ENCODE measurements around the gene SYT8. TPM values are rescaled to one million over a fixed set of nuclear protein-coding genes. Genes with fewer than 3 reads are reported as not detected.

The SYT8 gene
- total RNA-seq, 4 donors from 2014 or later, result 1.4 to 4.1 TPM; not detected in 2

- Histone ChIP-seq H3K36me3 (no peaks in the 10 kb centered on the region), H3K4me1 (peaks cover 7 to 20% (median 14%) of the 10 kb centered on the region in 4 donors), H3K27ac (peak within 1 kb of the TSS in 2 of 4 donors; percentile 13 to 24), H3K9me3 (no peaks in the 10 kb centered on the region), H3K4me3 (no peak within 1 kb of the TSS), H3K27me3 (no peaks in the 10 kb centered on the region)
- intact Hi-C loops (cut with DNase I; ENCODE audit: low total_unique reads), result loop anchor here (5.0 kb wide), 1 partner anchor 314 kb away; no protein-coding TSS in a partner anchor
- in situ Hi-C loops (cut with MboI; ENCODE audit: low pct_ligation_motif_present in 1 of 4, low pct_unique_long_range_greater_than_20kb in 1 of 4, low sequenced_read_pairs in 3 of 4), result no loop called here
- no peak for DNase-seq
- no peak for TF ChIP-seq POLR2AphosphoS5 (IDR thresholded peaks at IDR 0.05)
- no peak for TF ChIP-seq POLR2A (IDR thresholded peaks at IDR 0.05)
- no peak for TF ChIP-seq EP300 (IDR thresholded peaks at IDR 0.05; ENCODE audit: low read depth)
- TF ChIP-seq CTCF (IDR thresholded peaks at IDR 0.05), result no peak
- 89% methylated on average over 12 of the region's 32 CpGs; no CpG with 5 or more reads in 1 of the 2 donors for WGBS, 2 donors (ENCODE audit: low coverage in 1 of 2)
These were observed 3.8 kb downstream of the SYT8 start, which contains the start of gene TNNI2 for GRCh38 chr11:1838426-1839144. TNNI2 (plus strand) TSS chr11:1838981; CDS start chr11:1839697, 716 bp downstream.

GRCh38 chr11:1839204-1839923, 4.6 kb downstream of the SYT8 start:
- Histone ChIP-seq H3K36me3 (no peaks in the 10 kb centered on the region), H3K9me3 (no peaks in the 10 kb centered on the region), H3K4me3 (no peak overlapping the region), H3K27ac (peak overlapping the region in 2 of 4 donors; percentile 13 to 24), H3K27me3 (no peaks in the 10 kb centered on the region), H3K4me1 (peaks cover 6 to 17% (median 10%) of the 10 kb centered on the region in 4 donors)
- in situ Hi-C loops (cut with MboI; ENCODE audit: low pct_ligation_motif_present in 1 of 4, low pct_unique_long_range_greater_than_20kb in 1 of 4, low sequenced_read_pairs in 3 of 4), result no loop called here
- intact Hi-C loops (cut with DNase I; ENCODE audit: low total_unique reads), result loop anchor here (5.0 kb wide), 1 partner anchor 313 kb away; no protein-coding TSS in a partner anchor
- no peak for DNase-seq
- 69% methylated on average over 12 of the region's 12 CpGs; no CpG with 5 or more reads in 1 of the 2 donors for WGBS, 2 donors (ENCODE audit: low coverage in 1 of 2)
- TF ChIP-seq POLR2AphosphoS5 (IDR thresholded peaks at IDR 0.05) (no peak), POLR2A (IDR thresholded peaks at IDR 0.05) (no peak)

- WGBS, 2 donors (ENCODE audit: low coverage in 1 of 2), result 71% methylated on average over 23 of the region's 26 CpGs; no CpG with 5 or more reads in 1 of the 2 donors
- intact Hi-C loops (cut with DNase I; ENCODE audit: low total_unique reads) (loop anchor here (5.0 kb wide), 1 partner anchor 312 kb away; no protein-coding TSS in a partner anchor), in situ Hi-C loops (cut with MboI; ENCODE audit: low pct_ligation_motif_present in 1 of 4, low pct_unique_long_range_greater_than_20kb in 1 of 4, low sequenced_read_pairs in 3 of 4) (no loop called here)
- no peaks in the 10 kb centered on the region for H3K27me3 ChIP-seq
- peak; percentile 74 for DNase-seq
- TF ChIP-seq POLR2AphosphoS5 (IDR thresholded peaks at IDR 0.05) (no peak), EP300 (IDR thresholded peaks at IDR 0.05; ENCODE audit: low read depth) (no peak), POLR2A (IDR thresholded peaks at IDR 0.05) (no peak), CTCF (IDR thresholded peaks at IDR 0.05) (no peak)
- H3K36me3 ChIP-seq, result no peaks in the 10 kb centered on the region
- H3K27ac ChIP-seq, result peak overlapping the region in 2 of 4 donors; percentile 13 to 61
- H3K4me3 ChIP-seq, result no peak overlapping the region
- H3K4me1 ChIP-seq, result peaks cover 0 to 16% (median 6%) of the 10 kb centered on the region in 4 donors
- no peaks in the 10 kb centered on the region for H3K9me3 ChIP-seq
These were observed 5.4 kb downstream of the SYT8 start for GRCh38 chr11:1839924-1840779.

GRCh38 chr11:1840780-1841480, 6.1 kb downstream of the SYT8 start:
- H3K27me3 ChIP-seq, result no peaks in the 10 kb centered on the region
- TF ChIP-seq POLR2AphosphoS5 (IDR thresholded peaks at IDR 0.05) (no peak), EP300 (IDR thresholded peaks at IDR 0.05; ENCODE audit: low read depth) (no peak), CTCF (IDR thresholded peaks at IDR 0.05) (no peak), POLR2A (IDR thresholded peaks at IDR 0.05) (no peak)
- no peaks in the 10 kb centered on the region for H3K36me3 ChIP-seq
- WGBS, 2 donors (ENCODE audit: low coverage in 1 of 2), result 79% methylated on average over 37 of the region's 37 CpGs; no CpG with 5 or more reads in 1 of the 2 donors
- in situ Hi-C loops (cut with MboI; ENCODE audit: low pct_ligation_motif_present in 1 of 4, low pct_unique_long_range_greater_than_20kb in 1 of 4, low sequenced_read_pairs in 3 of 4), result no loop called here
- no peak for DNase-seq
- no peaks in the 10 kb centered on the region for H3K9me3 ChIP-seq
- intact Hi-C loops (cut with DNase I; ENCODE audit: low total_unique reads), result no loop called here
- H3K27ac ChIP-seq, result no peak overlapping the region
- no peak overlapping the region for H3K4me3 ChIP-seq
- peaks cover 0 to 16% (median 8%) of the 10 kb centered on the region in 4 donors for H3K4me1 ChIP-seq

All from transverse colon (tissue), 4 donors.